Stimulated activated CD4-positive, alpha-beta T cell treated with anti-CD3 and anti-CD28 coated beads, Interleukin-15, amount 100 ng/mL, for 48 hours (primary cell): ENCODE measurements around the gene USF1.
A peak's percentile ranks its signal among the peaks of the same experiment; 100 is the strongest.
"Not testable (repeated sequence)": the region's sequence is repeated elsewhere in the genome, so short reads cannot be mapped to it uniquely, and the experiment has no call there.

Experiments
- DNase-seq, 2 donors: peaks; one replicate each; pipeline ENCODE4 v3.0.0-alpha.2; 2020; ENCODE audit warnings: low read depth in 2 of 2

The USF1 gene

GRCh38 chr1:161047436-161048420, 2.0 kb upstream of the USF1 start:
- no peak for DNase-seq

- DNase-seq: no peak
Observed at GRCh38 chr1:161046605-161047228, 940 bp upstream of the USF1 start.

GRCh38 chr1:161044908-161045735, 655 bp downstream of the USF1 start:
- DNase-seq: no peak

GRCh38 chr1:161044535-161044907, 1.3 kb downstream of the USF1 start:
- DNase-seq: no peak

GRCh38 chr1:161039546-161039945, 6.2 kb downstream of the USF1 start:
- no peak for DNase-seq

GRCh38 chr1:161039154-161039545, 6.6 kb downstream of the USF1 start:
- no peak for DNase-seq

GRCh38 chr1:161038523-161039153, 7.1 kb downstream of the USF1 start, which contains the start of gene TSTD1:
TSTD1 (minus strand) TSS chr1:161038964; CDS start chr1:161038889, 75 bp downstream.
- DNase-seq: peak; percentile 68 to 84

GRCh38 chr1:161037661-161038522, 7.9 kb downstream of the USF1 start:
- DNase-seq: no peak

GRCh38 chr1:161033751-161034150, 12.0 kb downstream of the USF1 start:
- no peak for DNase-seq

- no peak for DNase-seq
Observed at GRCh38 chr1:161032409-161032808, 13.4 kb downstream of the USF1 start.

GRCh38 chr1:161031874-161032273, 13.9 kb downstream of the USF1 start:
- no peak for DNase-seq

- not testable (repeated sequence) for DNase-seq
Observed at GRCh38 chr1:161029466-161029865, 16.3 kb downstream of the USF1 start.

- not testable (repeated sequence) for DNase-seq
Observed at GRCh38 chr1:161026954-161027353, 18.8 kb downstream of the USF1 start.

GRCh38 chr1:161022432-161022831, 23.3 kb downstream of the USF1 start:
- DNase-seq: not testable (repeated sequence)

GRCh38 chr1:161021970-161022353, 23.8 kb downstream of the USF1 start:
- no peak for DNase-seq

- peak; percentile 73 to 84 for DNase-seq
Observed at GRCh38 chr1:161021165-161021969, 24.4 kb downstream of the USF1 start.

GRCh38 chr1:161020509-161021164, 25.1 kb downstream of the USF1 start, which contains the start of gene F11R:
F11R (minus strand) TSS chr1:161021152; CDS start chr1:161021073, 79 bp downstream.
- DNase-seq: no peak

GRCh38 chr1:161019751-161020495, 25.9 kb downstream of the USF1 start:
- DNase-seq: no peak
